Loucy (cell line): ENCODE data around the gene GPR37.

ENCODE experiments used
- H2AFZ ChIP-seq: fragments of 200-600 bp; sonication (generic); 2 replicates; pipeline ENCODE4 v1.6.0; 2016; ENCODE audit warnings: antibody characterized with exemption, mild to moderate bottlenecking, low read length, moderate library complexity
- H3F3A ChIP-seq: fragments of 200-600 bp; 2 replicates; pipeline ENCODE4 v1.6.0; 2016; ENCODE audit warnings: antibody characterized with exemption, low read depth, mild to moderate bottlenecking
- H3K27me3 ChIP-seq: fragments of 200-600 bp; sonication (generic); 2 replicates; pipeline ENCODE4 v1.6.1; 2014; ENCODE audit warnings: low read length, mild to moderate bottlenecking; ENCODE audit not compliant: insufficient read depth, poor library complexity, severe bottlenecking
- H3K36me3 ChIP-seq: fragments of 200-600 bp; sonication (generic); 2 replicates; pipeline ENCODE4 v1.6.1; 2016; ENCODE audit warnings: low read length; ENCODE audit not compliant: insufficient read depth
- H3K4me1 ChIP-seq: fragments of 200-600 bp; sonication (generic); 2 replicates; pipeline ENCODE4 v1.5.1; 2014; ENCODE audit warnings: low read length, mild to moderate bottlenecking; ENCODE audit not compliant: insufficient read depth, poor library complexity, severe bottlenecking
- H3K4me2 ChIP-seq: fragments of 200-600 bp; sonication (generic); 2 replicates; pipeline ENCODE4 v1.6.0; 2014; ENCODE audit warnings: antibody characterized with exemption, low read length, low read depth, mild to moderate bottlenecking; ENCODE audit not compliant: poor library complexity, severe bottlenecking
- H3K4me3 ChIP-seq: fragments of 200-600 bp; sonication (generic); 2 replicates; pipeline ENCODE4 v1.5.1; 2014; ENCODE audit warnings: low read length, mild to moderate bottlenecking, mixed read lengths; ENCODE audit not compliant: poor library complexity, severe bottlenecking
- H3K79me2 ChIP-seq: fragments of 200-600 bp; sonication (generic); 2 replicates; pipeline ENCODE4 v1.6.1; 2014; ENCODE audit warnings: low read length; ENCODE audit not compliant: insufficient read depth
- H3K9ac ChIP-seq: fragments of 200-600 bp; sonication (generic); 2 replicates; pipeline ENCODE4 v1.6.0; 2014; ENCODE audit warnings: mild to moderate bottlenecking, low read depth, low read length, moderate library complexity; ENCODE audit not compliant: poor library complexity, severe bottlenecking
- H3K9me2 ChIP-seq: fragments of 200-600 bp; sonication (generic); replicated peaks from 2 replicates; pipeline ENCODE4 v1.6.1; 2016; ENCODE audit warnings: low read depth, low read length, mixed read lengths
- H3K9me3 ChIP-seq: fragments of 200-600 bp; sonication (generic); 2 replicates; pipeline ENCODE4 v1.6.1; 2014; ENCODE audit warnings: mild to moderate bottlenecking, antibody characterized with exemption, low read length, low read depth; ENCODE audit not compliant: insufficient read depth
- H4K20me1 ChIP-seq: fragments of 200-600 bp; sonication (generic); 2 replicates; pipeline ENCODE4 v1.6.0; 2014; ENCODE audit warnings: antibody characterized with exemption, low read length, mild to moderate bottlenecking; ENCODE audit not compliant: insufficient read depth, poor library complexity, severe bottlenecking
- CTCF ChIP-seq: fragments of 200-600 bp; sonication (generic); conservative IDR thresholded peaks from 2 replicates; pipeline ENCODE4 v1.5.1; 2014; ENCODE audit warnings: mild to moderate bottlenecking, antibody characterized with exemption, low read length
- EZH2phosphoT487 ChIP-seq: fragments of 200-600 bp; IDR thresholded peaks from 2 replicates; pipeline ENCODE4 v1.6.1; 2018; ENCODE audit warnings: antibody characterized with exemption, mild to moderate bottlenecking, moderate library complexity, borderline replicate concordance

GPR37 gene

GRCh38 chr7:124779620-124780019 lies 14.0 kb upstream of the GPR37 start:
- Histone ChIP-seq H3K4me1 (no peaks in the 10 kb centered on the region), H2AFZ (no peak overlapping the region), H3K4me2 (no peak overlapping the region), H3K27me3 (no peaks in the 10 kb centered on the region), H3K36me3 (no peaks in the 10 kb centered on the region), H4K20me1 (no peaks in the 10 kb centered on the region), H3K9me3 (no peaks in the 10 kb centered on the region), H3K9ac (no peak overlapping the region), H3K4me3 (no peak overlapping the region), H3F3A (no peaks in the 10 kb centered on the region), H3K9me2 (no peaks in the 10 kb centered on the region), H3K79me2 (no peaks in the 10 kb centered on the region)
- TF ChIP-seq EZH2phosphoT487: no peak
- TF ChIP-seq CTCF: no peak

- Histone ChIP-seq H3K9me2 (no peaks in the 10 kb centered on the region), H4K20me1 (no peaks in the 10 kb centered on the region), H3K9ac (no peak overlapping the region), H3K4me1 (no peaks in the 10 kb centered on the region), H3K36me3 (no peaks in the 10 kb centered on the region), H3K9me3 (no peaks in the 10 kb centered on the region), H3K79me2 (no peaks in the 10 kb centered on the region), H3K27me3 (no peaks in the 10 kb centered on the region), H2AFZ (no peak overlapping the region), H3K4me3 (no peak overlapping the region), H3F3A (no peaks in the 10 kb centered on the region), H3K4me2 (no peak overlapping the region)
- no peak for TF ChIP-seq EZH2phosphoT487
- no peak for TF ChIP-seq CTCF
Observed at GRCh38 chr7:124779194-124779593, 13.6 kb upstream of the GPR37 start.

DNA sequence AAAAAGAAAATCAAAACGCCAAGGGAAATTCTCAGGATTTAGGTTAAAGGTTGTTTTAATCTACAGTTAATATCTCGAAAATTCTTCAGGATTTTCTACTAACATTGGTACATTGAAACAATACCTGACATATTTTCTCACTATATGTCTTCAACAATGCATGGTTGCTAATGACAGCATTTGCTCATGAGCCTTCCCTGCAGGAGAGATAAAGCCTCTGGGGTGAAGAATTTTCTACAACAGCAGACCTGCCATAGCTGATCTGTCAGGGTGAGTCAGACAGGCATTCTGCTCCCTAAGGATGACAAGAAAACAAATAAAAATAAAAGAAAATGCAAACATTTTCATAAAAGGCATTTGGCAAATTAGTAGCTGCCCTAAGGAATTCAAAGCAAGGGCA lies 11.7 kb upstream of the GPR37 start:
- H3K36me3 ChIP-seq: no peaks in the 10 kb centered on the region
- H2AFZ ChIP-seq: no peak overlapping the region
- no peak for TF ChIP-seq CTCF
- TF ChIP-seq EZH2phosphoT487: no peak
- no peaks in the 10 kb centered on the region for H3K9me3 ChIP-seq
- no peaks in the 10 kb centered on the region for H3K79me2 ChIP-seq
- H3F3A ChIP-seq: no peaks in the 10 kb centered on the region
- H3K4me3 ChIP-seq: no peak overlapping the region
- H3K4me2 ChIP-seq: no peak overlapping the region
- no peak overlapping the region for H3K9ac ChIP-seq
- no peaks in the 10 kb centered on the region for H4K20me1 ChIP-seq
- H3K9me2 ChIP-seq: no peaks in the 10 kb centered on the region
- no peaks in the 10 kb centered on the region for H3K27me3 ChIP-seq
- H3K4me1 ChIP-seq: no peaks in the 10 kb centered on the region
